HG02759 (cell line): Measurements from ENCODE around the gene ZMYND10.

Source experiments
- ATAC-seq: cut with Tn5 transposase; IDR thresholded peaks from one replicate; pipeline ENCODE4 v1.9.1; 2021; ENCODE audit warnings: mild to moderate bottlenecking, moderate library complexity; ENCODE audit not compliant: unreplicated experiment

Gene ZMYND10

GRCh38 chr3:50292159-50293078, 53.1 kb downstream of the ZMYND10 start, which contains the start of gene IFRD2:
Gene IFRD2 (minus strand): TSS chr3:50292429. CDS start chr3:50292274, 155 bp downstream.
- peak; percentile 94 for ATAC-seq
